Panc1 (cell line): Measurements from ENCODE around the gene ADAMTS1.

Source experiments
- POLR2AphosphoS5 ChIP-seq: IDR thresholded peaks from 2 replicates; pipeline ENCODE4 v1.6.1; 2012; ENCODE audit warnings: mild to moderate bottlenecking, low read depth, low read length, moderate library complexity
- TCF7L2 ChIP-seq: IDR thresholded peaks from 2 replicates; pipeline ENCODE4 v1.6.1; 2011; ENCODE audit warnings: mild to moderate bottlenecking, low read depth, low read length, inconsistent platforms
- TF ChIP-seq, protein P1 (sequence below): fragments of 450-650 bp; IDR thresholded peaks from 2 replicates; pipeline ENCODE4 v1.5.1; 2017; ENCODE audit warnings: mild to moderate bottlenecking
- TF ChIP-seq, protein P2 (sequence below), 2 experiments: IDR thresholded peaks; 2 replicates each; pipeline ENCODE4 v1.6.1; 2011 to 2012; ENCODE audit warnings: low read depth in 2 of 2, control low read depth in 1 of 2, low read length in 1 of 2, mild to moderate bottlenecking in 1 of 2, moderate library complexity in 1 of 2; ENCODE audit not compliant: insufficient read depth in 1 of 2

DNA sequence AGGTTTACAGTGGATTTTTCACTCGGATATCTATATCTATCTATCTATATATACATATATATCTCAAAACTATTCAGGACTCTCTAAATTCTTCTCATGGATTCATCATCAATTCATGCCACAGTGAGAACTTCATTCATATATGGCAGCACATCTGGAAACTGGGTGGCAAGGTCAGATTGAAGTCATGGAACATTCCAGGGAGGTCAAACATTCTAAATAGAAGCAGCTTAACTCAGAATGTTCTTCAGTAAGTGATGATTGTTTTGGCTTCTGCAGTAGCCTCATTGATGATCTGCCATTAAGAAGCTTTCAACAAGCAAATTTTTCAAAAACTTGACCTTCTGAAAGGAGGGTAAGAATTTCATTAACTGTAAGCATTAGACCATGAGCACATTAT, 46.9 kb upstream of the ADAMTS1 start:
- TF ChIP-seq POLR2AphosphoS5 = no peak
- TF ChIP-seq, protein P1, sequence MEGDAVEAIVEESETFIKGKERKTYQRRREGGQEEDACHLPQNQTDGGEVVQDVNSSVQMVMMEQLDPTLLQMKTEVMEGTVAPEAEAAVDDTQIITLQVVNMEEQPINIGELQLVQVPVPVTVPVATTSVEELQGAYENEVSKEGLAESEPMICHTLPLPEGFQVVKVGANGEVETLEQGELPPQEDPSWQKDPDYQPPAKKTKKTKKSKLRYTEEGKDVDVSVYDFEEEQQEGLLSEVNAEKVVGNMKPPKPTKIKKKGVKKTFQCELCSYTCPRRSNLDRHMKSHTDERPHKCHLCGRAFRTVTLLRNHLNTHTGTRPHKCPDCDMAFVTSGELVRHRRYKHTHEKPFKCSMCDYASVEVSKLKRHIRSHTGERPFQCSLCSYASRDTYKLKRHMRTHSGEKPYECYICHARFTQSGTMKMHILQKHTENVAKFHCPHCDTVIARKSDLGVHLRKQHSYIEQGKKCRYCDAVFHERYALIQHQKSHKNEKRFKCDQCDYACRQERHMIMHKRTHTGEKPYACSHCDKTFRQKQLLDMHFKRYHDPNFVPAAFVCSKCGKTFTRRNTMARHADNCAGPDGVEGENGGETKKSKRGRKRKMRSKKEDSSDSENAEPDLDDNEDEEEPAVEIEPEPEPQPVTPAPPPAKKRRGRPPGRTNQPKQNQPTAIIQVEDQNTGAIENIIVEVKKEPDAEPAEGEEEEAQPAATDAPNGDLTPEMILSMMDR = no peak
- no peak for TF ChIP-seq TCF7L2
- TF ChIP-seq, protein P2, sequence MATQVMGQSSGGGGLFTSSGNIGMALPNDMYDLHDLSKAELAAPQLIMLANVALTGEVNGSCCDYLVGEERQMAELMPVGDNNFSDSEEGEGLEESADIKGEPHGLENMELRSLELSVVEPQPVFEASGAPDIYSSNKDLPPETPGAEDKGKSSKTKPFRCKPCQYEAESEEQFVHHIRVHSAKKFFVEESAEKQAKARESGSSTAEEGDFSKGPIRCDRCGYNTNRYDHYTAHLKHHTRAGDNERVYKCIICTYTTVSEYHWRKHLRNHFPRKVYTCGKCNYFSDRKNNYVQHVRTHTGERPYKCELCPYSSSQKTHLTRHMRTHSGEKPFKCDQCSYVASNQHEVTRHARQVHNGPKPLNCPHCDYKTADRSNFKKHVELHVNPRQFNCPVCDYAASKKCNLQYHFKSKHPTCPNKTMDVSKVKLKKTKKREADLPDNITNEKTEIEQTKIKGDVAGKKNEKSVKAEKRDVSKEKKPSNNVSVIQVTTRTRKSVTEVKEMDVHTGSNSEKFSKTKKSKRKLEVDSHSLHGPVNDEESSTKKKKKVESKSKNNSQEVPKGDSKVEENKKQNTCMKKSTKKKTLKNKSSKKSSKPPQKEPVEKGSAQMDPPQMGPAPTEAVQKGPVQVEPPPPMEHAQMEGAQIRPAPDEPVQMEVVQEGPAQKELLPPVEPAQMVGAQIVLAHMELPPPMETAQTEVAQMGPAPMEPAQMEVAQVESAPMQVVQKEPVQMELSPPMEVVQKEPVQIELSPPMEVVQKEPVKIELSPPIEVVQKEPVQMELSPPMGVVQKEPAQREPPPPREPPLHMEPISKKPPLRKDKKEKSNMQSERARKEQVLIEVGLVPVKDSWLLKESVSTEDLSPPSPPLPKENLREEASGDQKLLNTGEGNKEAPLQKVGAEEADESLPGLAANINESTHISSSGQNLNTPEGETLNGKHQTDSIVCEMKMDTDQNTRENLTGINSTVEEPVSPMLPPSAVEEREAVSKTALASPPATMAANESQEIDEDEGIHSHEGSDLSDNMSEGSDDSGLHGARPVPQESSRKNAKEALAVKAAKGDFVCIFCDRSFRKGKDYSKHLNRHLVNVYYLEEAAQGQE (IDR thresholded peaks at IDR 0.05; ENCODE audit: insufficient read depth in 1 of 2, low read depth in 2 of 2, low read length in 1 of 2) = no peak
